Activated CD8-positive, alpha-beta memory T cell treated with anti-CD3 and anti-CD28 coated beads, Interleukin-2, amount 50 U/mL, for 24 hours (primary cell): Measurements from ENCODE around the gene KSR2.
"Not testable (repeated sequence)": the region's sequence is repeated elsewhere in the genome, so short reads cannot be mapped to it uniquely, and the experiment has no call there.

Experiments
- DNase-seq: peaks from one replicate; pipeline ENCODE4 v3.0.0-alpha.2; 2020; ENCODE audit errors: extremely low read depth

KSR2 gene

DNA sequence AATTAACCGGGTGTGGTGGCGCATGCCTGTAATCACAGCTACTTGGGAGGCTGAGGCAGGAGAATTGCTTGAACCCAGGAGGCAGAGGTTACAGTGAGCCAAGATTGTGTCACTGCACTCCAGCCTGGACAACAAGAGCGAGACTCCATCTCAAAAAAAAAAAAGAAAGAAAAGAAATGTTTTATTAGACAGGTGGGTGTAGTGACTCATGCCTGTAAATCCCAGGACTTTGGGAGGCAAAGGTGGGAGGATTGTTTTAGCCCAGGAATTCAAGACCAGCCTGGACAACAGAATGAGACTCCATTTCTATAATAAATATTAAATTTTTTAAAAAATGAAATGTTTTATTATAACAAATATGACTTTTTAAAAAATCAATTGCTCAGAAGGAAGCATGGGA is 77.5 kb downstream of the KSR2 start:
- not testable (repeated sequence) for DNase-seq

DNA sequence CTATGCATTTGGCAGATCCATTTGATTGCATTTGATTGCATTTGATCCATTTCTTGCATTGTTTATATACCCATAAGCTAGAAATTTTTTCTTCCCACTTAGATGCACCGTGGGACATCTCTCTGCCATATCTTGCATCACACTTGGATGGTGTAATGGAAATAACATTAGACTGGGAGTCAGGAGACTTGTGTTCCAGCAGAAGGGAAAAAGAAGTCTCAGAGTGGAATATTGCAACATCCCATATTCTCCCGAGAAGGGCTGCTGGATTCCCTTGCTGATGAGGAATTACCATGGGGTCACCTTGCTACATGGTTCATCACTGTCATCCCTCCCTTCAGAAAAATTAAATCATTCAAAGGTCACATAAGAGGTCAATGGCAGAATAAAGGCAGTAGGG is 78.1 kb downstream of the KSR2 start:
- DNase-seq, result no peak

DNA sequence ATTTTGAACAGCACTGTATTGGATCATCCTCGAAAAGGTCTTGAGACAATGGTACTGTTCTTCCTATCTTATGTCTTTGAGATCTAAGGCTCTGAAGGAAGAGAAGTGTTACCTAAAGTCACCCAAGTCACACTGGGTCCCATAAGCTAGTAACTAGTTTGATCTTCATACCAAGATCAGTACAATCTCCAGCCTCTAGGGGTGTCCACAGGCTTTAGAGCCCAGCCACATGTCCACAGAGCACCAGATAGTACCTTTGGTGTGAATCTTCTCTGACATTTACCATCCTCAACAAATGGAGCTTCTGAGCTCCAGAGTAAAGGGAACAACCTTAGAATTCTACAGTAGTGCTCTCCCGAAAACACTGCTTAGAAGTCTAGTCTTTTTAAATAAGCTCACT is 78.7 kb downstream of the KSR2 start:
- no peak for DNase-seq

DNA sequence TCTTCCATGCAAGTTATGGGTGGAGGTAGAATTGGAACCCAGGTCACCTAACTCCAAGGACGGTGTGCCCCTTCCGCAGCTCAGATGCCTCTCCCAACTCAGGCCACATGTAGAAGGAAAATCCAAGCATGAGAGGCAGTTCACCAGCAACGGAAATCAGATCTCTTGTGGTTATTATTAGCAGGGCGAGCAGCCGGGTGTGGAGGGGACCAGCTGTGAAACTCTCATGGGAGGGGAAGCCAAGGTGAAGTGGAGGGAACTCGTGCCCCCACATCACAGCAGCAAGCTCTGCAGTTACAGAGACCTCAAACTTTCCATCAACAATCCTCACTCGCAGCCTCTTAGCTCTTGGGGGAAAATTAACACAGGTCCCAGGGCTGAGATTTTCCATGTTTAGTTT is 79.7 kb downstream of the KSR2 start:
- no peak for DNase-seq

DNA sequence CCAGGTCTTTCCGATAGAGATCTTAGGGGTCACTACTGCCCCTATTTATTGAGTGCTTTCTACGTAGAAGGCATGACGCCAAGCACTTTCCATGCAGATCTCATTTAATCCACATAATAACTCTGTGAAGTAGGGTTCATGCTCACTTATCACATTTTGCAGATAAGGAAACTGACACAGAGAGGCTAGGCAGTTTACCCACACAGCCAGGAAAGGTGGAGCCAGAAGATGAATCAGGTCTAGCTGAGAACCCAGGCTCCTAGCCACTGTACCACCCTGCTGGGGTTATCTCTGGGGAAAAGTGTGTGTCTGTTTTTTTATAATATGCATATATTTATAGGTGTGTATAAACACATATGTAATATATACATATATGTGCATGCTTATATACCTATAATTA is 83.6 kb downstream of the KSR2 start:
- DNase-seq, result no peak

DNA sequence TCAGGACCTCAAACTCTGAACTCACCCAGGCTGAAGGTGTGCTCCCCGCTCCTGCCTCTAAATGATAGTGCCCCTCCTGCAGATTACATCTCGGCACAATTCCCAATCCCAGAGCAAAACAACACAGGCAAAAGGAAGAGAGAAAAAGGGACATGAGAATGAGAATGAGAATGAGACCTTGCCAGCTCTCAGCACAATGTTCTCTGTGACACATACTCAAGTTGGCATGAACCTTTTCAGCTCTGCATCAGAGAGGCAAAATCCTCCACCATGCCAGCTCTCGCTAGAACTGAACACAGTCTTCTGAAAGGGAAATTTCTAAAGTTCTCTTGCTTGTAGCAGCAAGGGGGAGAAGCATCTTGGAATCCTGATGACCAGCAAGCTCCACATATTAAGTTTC is 84.6 kb downstream of the KSR2 start:
- DNase-seq, result no peak

DNA sequence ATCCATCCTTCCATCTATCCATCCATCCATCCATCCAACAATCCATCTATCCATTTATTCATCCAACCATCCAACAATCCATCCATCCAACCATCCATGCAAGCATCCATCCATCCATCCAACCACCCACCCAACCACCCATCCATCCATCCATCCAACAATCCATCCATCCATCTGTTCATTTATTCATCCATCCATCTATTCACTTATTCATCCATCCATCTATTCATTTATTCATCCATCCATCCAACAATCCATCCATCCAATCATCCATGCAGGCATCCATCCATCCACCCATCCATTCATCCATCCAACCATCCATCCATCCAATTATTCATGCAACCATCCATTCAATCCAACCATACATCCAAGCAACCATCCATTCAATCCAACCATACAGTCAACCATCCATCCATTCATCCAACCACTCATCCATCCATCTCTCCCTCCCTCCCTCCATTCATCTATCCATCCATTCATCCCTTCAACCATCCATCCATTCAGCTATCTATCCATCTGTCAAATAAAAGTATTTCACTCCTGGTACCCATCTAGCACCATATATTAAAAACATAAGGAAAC is 86.1 kb downstream of the KSR2 start:
- DNase-seq, result no peak

DNA sequence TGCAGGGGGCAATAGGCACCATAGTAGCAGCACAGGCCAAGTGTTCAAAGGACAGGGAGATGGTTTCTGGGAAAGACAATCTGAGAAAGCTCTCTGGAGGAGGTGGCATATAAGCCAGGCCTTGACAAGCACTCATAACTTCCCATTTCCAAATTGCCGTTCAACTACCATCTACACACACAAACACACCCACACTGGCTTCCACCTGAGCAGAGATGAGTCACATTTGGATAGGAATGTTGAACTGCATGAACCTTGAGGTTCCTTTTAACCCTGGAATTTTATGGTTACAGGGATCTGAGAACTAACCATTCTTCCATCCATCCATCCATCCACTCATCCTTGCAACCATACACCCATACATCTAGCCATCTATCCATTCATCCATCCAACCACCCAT is 86.6 kb downstream of the KSR2 start:
- no peak for DNase-seq

DNA sequence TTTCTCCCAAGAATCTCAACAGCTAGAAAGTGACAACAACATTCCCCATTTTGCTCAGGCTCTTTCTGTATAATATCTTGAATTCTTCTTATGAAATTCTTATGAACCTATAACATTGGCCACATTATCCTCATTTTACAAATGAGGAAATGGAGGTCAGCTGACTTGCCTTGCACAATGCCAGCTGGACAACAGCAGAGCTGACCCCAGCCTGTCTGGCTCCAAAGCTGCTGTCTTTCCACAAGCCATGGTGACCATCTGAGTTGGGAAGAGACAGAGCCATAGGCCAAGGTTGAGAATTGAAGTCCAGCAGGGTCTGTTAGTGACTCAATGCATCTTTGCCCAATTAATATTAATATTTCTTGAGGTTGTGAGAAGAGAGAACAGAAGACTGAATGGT is 87.3 kb downstream of the KSR2 start:
- no peak for DNase-seq

DNA sequence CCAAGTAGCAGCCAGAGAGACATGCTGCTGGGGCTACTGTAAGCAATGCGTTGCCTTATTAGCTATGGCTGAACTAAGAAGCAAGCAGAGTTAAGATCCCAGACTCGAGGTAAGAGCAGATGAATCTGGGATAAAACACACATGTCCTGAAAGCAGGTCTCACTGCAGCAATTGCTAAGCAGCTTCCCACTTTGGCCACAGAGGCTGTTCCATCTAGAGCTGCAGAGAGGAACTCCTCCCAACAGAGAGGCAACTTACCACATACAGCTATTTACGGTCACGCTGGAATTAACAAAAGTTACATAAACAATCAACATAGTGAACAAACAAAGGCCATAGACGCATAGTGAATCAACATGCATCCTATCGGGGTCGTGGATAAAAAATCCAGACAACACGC is 90.2 kb downstream of the KSR2 start:
- no peak for DNase-seq

DNA sequence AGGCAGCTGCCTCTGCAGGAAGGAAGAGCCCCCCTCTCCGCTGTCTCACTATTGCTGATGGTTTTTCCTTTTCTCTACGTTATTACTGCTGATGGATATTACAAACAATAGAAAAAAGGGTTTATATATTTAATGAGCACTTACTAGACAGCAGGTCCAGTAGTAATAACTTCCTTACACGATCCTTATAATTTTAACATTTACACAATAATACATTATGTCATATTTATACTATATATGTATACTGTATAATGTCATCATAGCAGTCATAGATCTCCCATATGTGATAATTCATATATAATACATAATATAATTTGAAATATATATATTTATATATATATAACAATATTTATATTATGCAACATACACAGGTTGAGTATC is 92.4 kb downstream of the KSR2 start:
- no peak for DNase-seq

DNA sequence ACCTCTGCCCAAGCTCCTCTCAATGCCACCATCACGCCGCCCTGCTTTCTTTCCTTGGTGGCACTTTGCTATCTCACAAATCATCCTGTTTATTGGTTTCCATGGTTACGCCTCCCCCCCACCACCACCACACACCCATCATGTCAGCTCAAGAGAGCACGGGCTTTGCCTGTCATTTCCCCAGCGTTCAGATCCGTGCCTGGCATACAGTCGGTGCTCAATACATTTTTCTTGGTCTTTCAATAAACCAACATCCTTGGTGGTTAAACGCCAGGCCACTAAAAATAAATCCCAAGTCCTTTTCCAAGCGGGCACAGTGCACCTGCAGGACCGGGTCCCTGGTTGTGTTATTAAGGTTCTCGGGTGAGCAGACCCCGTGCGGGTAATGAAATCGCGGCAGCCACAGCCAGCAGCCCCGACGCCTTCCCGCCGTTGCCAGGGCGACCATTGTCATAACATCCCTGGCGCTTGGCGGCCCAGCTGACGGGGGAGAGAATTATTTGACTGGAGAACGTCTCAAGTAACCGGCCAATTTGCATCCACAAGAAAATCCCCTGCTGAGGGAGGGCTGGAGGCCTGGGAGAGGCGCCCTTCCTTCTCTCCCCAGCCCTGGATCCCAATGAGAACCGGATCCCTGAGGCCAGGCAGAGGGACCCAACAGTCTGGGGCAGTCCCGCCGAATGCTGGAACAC is 92.9 kb downstream of the KSR2 start:
- DNase-seq, result no peak

DNA sequence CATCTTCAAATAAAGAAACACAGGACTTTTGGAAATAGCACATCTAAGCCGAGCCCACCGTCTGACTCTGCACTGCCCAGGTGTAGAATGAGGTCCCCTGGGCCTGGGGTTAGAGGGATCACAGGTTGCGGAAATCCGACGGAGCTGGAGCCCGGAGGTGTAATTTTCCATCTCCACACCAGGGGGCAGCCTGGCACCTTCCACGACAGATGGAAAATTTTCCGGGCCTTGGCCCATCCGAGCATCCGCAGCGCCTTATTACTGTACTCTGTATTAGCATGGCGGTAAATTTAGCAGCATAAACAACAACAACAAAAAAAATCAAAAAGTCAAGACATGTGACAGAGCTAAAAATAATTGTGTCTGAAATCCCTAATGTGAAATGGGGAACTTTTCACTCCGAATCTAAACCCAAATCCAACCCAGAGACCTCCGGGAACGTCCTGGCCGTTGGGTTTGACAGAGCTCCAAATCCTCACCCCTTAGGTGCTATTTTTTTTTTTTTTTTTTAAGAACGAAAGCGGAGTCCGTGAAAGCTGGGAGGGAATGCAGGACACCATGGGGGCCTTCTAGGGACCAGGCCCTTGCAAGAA is 93.9 kb downstream of the KSR2 start:
- DNase-seq, result peak; percentile 36

DNA sequence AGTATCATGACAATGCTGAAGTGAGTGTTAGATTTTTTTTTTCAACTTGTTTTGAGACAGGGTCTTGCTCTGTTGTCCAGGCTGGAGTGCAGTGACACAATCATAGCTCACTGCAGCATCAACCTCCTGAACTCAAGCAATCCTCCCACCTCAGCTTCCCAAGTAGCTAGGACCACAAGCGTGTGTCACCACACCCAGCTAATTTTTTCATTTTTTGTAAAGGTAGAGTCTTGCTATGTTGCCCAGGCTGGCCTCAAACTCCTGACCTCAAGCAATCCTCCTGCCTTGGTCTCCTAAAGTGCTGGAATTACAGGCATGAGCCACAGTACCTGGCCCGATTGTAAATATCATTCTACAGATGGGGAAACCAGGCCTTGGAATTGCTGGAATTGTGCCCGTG is 94.6 kb downstream of the KSR2 start:
- not testable (repeated sequence) for DNase-seq

DNA sequence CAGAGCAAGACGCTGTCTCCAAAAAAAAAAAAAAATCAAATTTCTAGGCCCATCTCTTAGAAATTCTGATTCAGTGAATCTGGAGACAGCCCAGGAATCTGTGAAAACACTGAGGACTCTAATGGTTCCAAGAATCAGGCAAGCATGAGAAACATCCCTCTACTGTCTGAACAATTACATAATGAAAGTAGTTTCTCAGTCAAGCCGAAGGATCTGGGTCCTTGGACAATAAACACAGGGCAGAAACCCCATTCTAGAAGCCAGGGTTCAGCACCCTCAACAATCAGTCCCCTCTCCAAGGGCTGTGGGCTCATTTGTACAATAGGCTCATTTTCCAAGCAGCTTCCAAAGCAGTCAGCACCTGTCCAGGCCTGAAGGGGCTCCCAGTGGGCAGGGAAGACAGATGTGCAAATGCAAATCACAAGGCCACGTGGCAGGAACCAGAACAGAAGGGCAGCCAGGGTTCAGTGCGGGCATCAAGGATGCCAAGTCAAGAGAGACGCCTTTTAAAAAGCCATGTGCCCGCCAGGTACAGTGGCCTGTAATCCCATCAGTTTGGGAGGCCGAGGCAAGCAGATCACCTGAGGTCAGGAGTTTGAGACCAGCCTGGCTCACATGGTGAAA is 96.1 kb downstream of the KSR2 start:
- no peak for DNase-seq

DNA sequence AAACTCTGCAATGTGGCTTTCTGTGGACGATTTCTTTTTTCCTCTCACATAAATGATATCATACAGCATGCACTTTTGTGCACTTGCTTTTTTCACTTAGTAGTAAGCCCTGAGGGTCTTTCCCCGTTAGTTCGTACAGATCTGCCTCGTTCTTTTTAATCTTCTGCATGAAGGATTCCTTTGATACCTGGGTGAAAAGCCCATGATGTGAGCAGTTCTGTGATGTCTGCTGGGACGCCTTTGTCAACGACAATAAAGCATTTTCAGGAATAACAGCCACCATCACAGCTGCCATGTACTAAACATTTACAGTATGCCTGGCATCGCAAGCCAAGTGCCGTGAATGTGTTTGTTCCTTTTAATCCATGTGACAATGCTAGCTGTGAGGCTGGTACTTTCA is 99.2 kb downstream of the KSR2 start:
- DNase-seq, result no peak

DNA sequence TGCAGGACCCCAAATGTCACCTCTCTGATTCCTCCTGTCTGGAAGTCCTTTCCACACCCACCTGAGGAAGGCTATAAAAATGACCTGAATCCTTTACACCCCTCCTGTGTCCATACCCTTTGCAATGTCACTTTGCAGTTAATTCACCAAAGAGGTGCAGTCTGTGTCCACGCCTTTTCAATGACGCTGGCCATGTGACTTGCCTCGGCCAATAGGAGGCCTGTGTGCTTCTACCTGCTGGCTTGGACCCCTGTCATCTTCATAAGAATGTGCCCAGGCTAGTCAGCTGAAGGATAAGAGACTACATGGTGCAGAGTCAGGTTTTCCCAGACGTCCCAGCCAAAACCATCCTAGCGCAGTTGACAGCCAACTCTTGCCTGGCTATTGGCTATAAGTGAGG is 101.4 kb downstream of the KSR2 start:
- DNase-seq, result no peak

DNA sequence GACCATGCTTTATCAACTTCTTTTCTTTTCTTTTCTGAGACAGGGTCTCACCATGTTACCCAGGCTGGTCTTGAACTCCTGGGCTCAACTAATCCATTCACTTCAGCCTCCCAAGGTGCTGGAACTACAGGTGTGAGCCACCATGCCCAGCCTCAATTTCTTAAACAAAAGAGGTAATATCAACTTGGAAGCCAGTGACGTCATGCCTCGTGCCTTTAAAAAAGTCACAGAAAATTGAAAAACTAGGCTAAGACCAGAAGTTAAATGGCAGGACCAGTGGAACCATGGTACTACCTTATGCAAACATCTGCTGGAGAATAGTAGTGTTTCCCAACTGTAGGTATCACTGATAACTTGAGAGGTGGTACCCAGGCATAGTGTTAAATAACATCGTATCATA is 103.3 kb downstream of the KSR2 start:
- DNase-seq, result no peak

DNA sequence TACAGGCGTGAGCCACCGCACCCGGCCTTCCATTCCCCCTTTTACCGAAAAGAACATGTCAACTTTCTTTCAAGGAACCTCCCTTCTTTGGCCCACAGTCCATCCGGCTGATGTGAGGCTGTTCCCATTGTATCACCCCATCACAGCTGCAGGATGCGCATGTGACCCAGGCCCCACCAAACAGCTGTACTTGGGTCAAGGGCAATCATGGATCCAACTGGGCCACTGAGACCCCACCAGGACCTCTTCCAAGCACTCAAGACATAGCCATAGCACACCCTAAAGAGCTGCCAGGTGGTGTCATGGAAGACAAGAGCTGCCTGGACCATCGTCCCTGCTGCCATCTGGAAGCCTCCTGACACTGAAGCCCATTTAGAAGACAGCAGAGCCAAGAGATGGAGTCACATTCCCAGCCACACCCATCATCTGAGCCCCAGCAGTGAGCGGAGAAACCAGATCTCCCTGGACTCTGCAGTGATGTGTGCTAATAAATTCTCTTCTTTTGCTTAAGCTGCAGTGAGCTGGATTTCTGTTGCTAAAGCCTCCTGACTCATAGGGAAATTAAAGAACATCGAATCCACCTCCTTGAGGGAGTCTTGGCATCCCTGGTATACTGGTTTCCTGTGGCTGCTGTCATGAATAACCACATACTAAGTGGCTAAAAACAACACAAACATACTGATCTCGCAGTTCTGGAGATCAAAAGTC is 105.6 kb downstream of the KSR2 start:
- DNase-seq, result no peak

DNA sequence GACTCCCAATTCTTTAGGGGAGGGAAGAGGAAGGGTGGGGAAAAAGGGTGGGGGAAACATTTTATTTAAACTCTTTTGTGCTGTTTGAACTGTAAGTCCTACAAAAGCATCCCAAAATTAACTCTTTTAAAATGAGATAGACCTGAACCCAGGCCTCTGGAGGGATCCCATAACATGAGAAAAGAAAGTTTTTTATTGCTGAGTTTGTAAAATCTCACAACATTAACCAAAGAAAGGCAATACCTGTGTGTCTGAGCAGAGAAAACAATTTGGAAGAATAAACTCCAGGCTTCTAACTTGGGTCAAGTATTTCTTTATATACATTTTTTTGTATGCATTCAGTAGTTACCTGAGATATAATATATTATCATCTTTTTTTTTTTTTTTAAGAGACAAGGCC is 107.1 kb downstream of the KSR2 start:
- DNase-seq, result no peak

DNA sequence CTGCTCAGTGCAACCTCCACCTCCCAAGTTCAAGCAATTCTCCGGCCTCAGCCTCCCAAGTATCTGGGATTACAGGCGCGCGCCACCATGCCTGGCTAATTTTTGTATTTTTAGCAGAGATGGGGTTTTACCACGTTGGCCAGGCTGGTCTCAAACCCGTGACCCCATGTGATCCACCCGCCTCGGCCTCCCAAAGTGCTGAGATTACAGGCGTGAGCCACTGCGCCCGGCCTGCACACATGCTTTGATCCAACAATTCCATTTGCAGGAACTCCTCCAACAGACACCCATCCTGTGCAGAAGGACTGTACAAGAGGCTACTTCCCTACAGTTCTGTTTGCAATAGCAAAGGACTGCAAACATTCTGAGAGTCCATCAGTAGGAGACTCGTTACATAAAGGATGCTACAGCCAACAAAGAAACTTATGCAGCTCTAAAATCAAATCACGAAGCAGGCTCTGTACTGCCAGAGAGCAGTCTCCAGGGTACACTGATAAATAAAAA is 108.0 kb downstream of the KSR2 start:
- not testable (repeated sequence) for DNase-seq

DNA sequence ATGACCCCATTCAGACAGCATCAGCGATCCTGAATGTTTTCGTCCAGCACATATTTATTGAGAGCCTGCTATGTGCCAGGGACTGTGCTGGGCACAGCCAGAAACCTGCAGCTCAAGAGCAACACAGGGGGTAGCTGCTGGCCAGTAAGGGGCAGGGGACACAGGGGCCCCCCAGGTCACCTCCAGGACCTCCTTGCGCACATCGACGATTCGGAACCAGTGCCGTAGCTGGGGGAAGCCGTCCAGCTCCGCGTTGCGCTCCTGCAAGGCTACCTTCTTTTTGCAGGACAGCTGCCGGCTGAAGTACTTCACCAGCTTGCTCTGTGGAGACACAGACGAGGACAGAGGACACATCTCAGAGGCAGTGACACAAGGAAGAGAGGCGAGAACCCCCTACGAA is 108.7 kb downstream of the KSR2 start:
- no peak for DNase-seq
